ENCODE data around the gene CHRNA1.
A peak's percentile ranks its signal among the peaks of the same experiment; 100 is the strongest.

The CHRNA1 gene

GRCh38 chr2:174774886-174775285, 10.6 kb upstream of the CHRNA1 start:
- no peaks in the 10 kb centered on the region; the same call in 1 of the 2 replicates for H3K27me3 ChIP-seq (replicated peaks; ENCODE audit: control insufficient read depth, insufficient read depth, low read length)
- no peak overlapping the region for H3K4me3 ChIP-seq (replicated peaks; ENCODE audit: low read depth, low read length)
- TF ChIP-seq CTCF (IDR thresholded peaks at IDR 0.05; ENCODE audit: insufficient read depth, low read length, poor library complexity, severe bottlenecking) = no peak
- DNase-seq (ENCODE audit: extremely low read depth, insufficient read length) = no peak
- no peaks in the 10 kb centered on the region for H3K36me3 ChIP-seq (ENCODE audit: control insufficient read depth, insufficient read depth, low read length)

DNA sequence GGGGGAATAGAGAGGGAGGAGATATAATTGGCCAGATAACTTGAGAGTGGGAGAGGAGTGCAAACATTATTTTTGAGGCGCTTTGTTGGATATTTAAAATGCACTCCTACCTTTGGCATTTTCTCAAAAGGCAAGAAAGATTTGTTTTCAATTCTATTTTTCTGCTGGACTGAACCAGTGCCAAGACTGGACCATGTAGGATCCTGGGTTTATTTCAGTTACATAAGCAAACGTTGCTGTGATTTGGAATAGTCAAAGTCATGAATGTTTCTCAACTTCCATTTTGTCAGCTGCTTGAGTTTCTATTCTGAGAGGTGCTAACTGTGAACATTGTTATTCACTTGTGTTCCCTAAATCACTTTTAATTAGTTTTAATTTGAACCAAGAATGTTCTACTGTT, 8.9 kb upstream of the CHRNA1 start:
- TF ChIP-seq CTCF (IDR thresholded peaks at IDR 0.05; ENCODE audit: insufficient read depth, low read length, poor library complexity, severe bottlenecking) = no peak
- Histone ChIP-seq H3K27me3 (replicated peaks; ENCODE audit: control insufficient read depth, insufficient read depth, low read length) (no peaks in the 10 kb centered on the region; the same call in 1 of the 2 replicates), H3K36me3 (ENCODE audit: control insufficient read depth, insufficient read depth, low read length) (no peaks in the 10 kb centered on the region), H3K4me3 (replicated peaks; ENCODE audit: low read depth, low read length) (no peak overlapping the region)
- DNase-seq (ENCODE audit: extremely low read depth, insufficient read length) = no peak

DNA sequence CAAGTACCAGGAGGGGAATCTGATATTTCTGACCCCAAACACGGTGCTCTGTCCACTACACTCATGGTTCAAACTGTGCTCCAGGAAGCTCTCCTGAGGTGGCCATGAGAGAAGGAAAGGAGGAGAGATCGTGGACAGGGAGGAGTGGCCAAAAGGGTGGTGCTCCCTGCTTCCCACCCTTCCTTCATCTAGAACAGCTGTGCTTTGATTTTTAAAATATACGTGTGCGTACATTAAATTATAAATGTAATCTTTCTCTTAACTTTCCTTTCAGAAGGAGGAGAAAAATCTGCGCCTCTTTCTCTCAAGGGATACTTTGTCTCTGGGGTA, 8.2 kb upstream of the CHRNA1 start:
- no peak for DNase-seq (ENCODE audit: extremely low read depth, insufficient read length)
- Histone ChIP-seq H3K36me3 (ENCODE audit: control insufficient read depth, insufficient read depth, low read length) (no peaks in the 10 kb centered on the region), H3K27me3 (replicated peaks; ENCODE audit: control insufficient read depth, insufficient read depth, low read length) (no peaks in the 10 kb centered on the region; the same call in 1 of the 2 replicates), H3K4me3 (replicated peaks; ENCODE audit: low read depth, low read length) (no peak overlapping the region)
- no peak for TF ChIP-seq CTCF (IDR thresholded peaks at IDR 0.05; ENCODE audit: insufficient read depth, low read length, poor library complexity, severe bottlenecking)

DNA sequence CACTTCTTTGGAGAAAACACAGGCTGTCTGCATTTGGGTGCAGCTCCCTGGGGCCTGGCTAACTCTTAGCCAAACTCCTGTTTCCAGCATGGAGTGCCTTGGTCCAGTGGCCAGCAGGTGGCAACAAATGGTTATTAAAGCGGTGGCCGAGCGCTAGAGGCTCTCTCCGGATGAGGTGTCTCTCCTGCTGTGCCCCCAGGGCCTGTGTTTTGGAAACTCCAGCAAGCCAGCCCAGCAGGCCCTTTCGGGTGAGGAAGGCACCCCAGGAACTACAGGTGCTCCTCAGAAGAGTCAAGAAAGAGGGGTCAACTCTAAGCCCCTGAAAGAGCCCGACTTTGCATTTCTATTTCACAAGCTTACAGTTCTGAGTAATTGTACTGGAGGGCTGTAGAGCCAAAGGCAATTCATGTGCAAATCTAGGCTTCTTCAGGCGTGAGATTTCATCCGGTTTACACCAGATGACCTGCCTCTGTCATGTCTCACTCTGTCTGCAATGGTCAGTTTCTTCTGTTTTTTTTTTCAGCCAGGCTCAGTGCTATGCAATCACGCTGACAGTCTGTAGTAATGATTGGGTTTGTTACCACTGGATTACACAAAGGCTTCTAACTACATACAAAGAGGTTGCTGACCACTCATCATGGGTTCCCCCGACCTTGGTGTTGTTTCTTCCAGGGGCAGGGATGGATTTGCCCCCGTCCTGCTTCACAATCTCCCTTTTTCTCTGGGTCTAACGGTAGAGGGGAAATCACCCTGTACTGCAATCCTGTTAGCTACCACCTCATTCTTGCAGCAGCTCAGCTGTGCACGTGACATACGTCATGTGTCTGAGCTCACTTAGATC, 7.6 kb upstream of the CHRNA1 start:
- peak; percentile 63 for TF ChIP-seq CTCF (IDR thresholded peaks at IDR 0.05; ENCODE audit: insufficient read depth, low read length, poor library complexity, severe bottlenecking)
- Histone ChIP-seq H3K27me3 (replicated peaks; ENCODE audit: control insufficient read depth, insufficient read depth, low read length) (no peaks in the 10 kb centered on the region; the same call in 1 of the 2 replicates), H3K36me3 (ENCODE audit: control insufficient read depth, insufficient read depth, low read length) (no peaks in the 10 kb centered on the region), H3K4me3 (replicated peaks; ENCODE audit: low read depth, low read length) (no peak overlapping the region)
- DNase-seq (ENCODE audit: extremely low read depth, insufficient read length) = no peak

GRCh38 chr2:174771136-174771535, 6.9 kb upstream of the CHRNA1 start:
- Histone ChIP-seq H3K4me3 (replicated peaks; ENCODE audit: low read depth, low read length) (no peak overlapping the region), H3K27me3 (replicated peaks; ENCODE audit: control insufficient read depth, insufficient read depth, low read length) (no peaks in the 10 kb centered on the region; the same call in 1 of the 2 replicates), H3K36me3 (ENCODE audit: control insufficient read depth, insufficient read depth, low read length) (no peaks in the 10 kb centered on the region)
- DNase-seq (ENCODE audit: extremely low read depth, insufficient read length) = no peak
- no peak for TF ChIP-seq CTCF (IDR thresholded peaks at IDR 0.05; ENCODE audit: insufficient read depth, low read length, poor library complexity, severe bottlenecking)

Measured in GM06990 (cell line).